Smooth muscle cell of trachea (primary cell): Measurements from ENCODE around the gene RIN1. TPM values are rescaled to one million over a fixed set of nuclear protein-coding genes. Genes with fewer than 3 reads are reported as not detected.

Source experiments
- total RNA-seq: library from RNA; depleted of rRNA; stranded (reverse); fragments of >200 nt; gene quantifications from 2 replicates; pipeline ENCODE4 v1.2.1, GENCODE V29; 2014

Gene RIN1
- total RNA-seq = 44.8 and 54.4 TPM in 2 replicates

GRCh38 chr11:66336234-66337102 is at the start of gene RIN1:
Gene RIN1 (minus strand): TSS chr11:66336434. CDS start chr11:66336402, 32 bp downstream.

GRCh38 chr11:66371627-66372415 is 35.6 kb upstream of the RIN1 start, which contains the start of gene SLC29A2:
Gene SLC29A2 (minus strand): TSS chr11:66371760. CDS start chr11:66371591, 169 bp downstream.

GRCh38 chr11:66347425-66348276 is 11.4 kb upstream of the RIN1 start, which contains the start of gene B4GAT1:
Gene B4GAT1 (minus strand): TSS chr11:66347629. CDS start chr11:66347545, 84 bp downstream.

GRCh38 chr11:66344550-66345315 is 8.5 kb upstream of the RIN1 start, which contains the start of gene BRMS1:
Gene BRMS1 (minus strand): TSS chr11:66345104. CDS start chr11:66342234, 2,870 bp downstream.

GRCh38 chr11:66316849-66317251 is 19.4 kb downstream of the RIN1 start, which contains the start of gene CD248:
Gene CD248 (minus strand): TSS chr11:66317044. CDS start chr11:66317027, 17 bp downstream.

GRCh38 chr11:66291706-66292542 is 44.3 kb downstream of the RIN1 start, which contains the start of gene TMEM151A:
Gene TMEM151A (plus strand): TSS chr11:66291894. CDS start chr11:66292014, 120 bp downstream.

GRCh38 chr11:66288671-66289547 is 47.3 kb downstream of the RIN1 start, which contains the start of gene YIF1A:
Gene YIF1A (minus strand): TSS chr11:66289143. CDS start chr11:66288985, 158 bp downstream.

Other genes with a start within 250 kb of the RIN1 start
- 10.5 and 25.1 TPM in 2 replicates for gene KLC2, start 78.7 kb downstream of the RIN1 start, total RNA-seq
- gene RAB1B, start 67.8 kb downstream of the RIN1 start, total RNA-seq = 103 and 130 TPM in 2 replicates
- 0.15 and 0.17 TPM in 2 replicates for gene CNIH2, start 58.3 kb downstream of the RIN1 start, total RNA-seq
- gene YIF1A, start 47.3 kb downstream of the RIN1 start, total RNA-seq = 143 and 179 TPM in 2 replicates
- 0.66 TPM in 1 of 2 replicates, not detected in the other for gene TMEM151A, start 44.5 kb downstream of the RIN1 start, total RNA-seq
- gene CD248, start 19.4 kb downstream of the RIN1 start, total RNA-seq = 341 and 371 TPM in 2 replicates
- 36.9 and 65.2 TPM in 2 replicates for gene BRMS1, start 8.7 kb upstream of the RIN1 start, total RNA-seq
- 41.3 and 58.1 TPM in 2 replicates for gene B4GAT1, start 11.2 kb upstream of the RIN1 start, total RNA-seq
- gene SLC29A2, start 35.3 kb upstream of the RIN1 start, total RNA-seq = 0.58 and 0.66 TPM in 2 replicates
- 0.29 TPM in 1 of 2 replicates, not detected in the other for gene NPAS4, start 84.6 kb upstream of the RIN1 start, total RNA-seq
- 37.1 and 69.4 TPM in 2 replicates for gene MRPL11, start 102.4 kb upstream of the RIN1 start, total RNA-seq
- 15.3 and 28.0 TPM in 2 replicates for gene PELI3, start 130.5 kb upstream of the RIN1 start, total RNA-seq
- 40.1 and 58.4 TPM in 2 replicates for gene DPP3, start 144.0 kb upstream of the RIN1 start, total RNA-seq
- 32.9 and 45.7 TPM in 2 replicates for gene BBS1, start 174.2 kb upstream of the RIN1 start, total RNA-seq
- gene ZDHHC24, start 209.6 kb upstream of the RIN1 start, total RNA-seq = 10.6 and 21.3 TPM in 2 replicates
- gene ACTN3, start 210.5 kb upstream of the RIN1 start, total RNA-seq = 0.17 TPM in 1 of 2 replicates, not detected in the other
- gene CTSF, start 232.2 kb upstream of the RIN1 start, total RNA-seq = 15.0 and 59.5 TPM in 2 replicates